Stimulated activated CD4-positive, alpha-beta T cell treated with anti-CD3 and anti-CD28 coated beads, Interleukin-15, amount 100 ng/mL, for 1 hour (primary cell): ENCODE measurements around the gene GPR18.

Experiments used
- DNase-seq, 2 donors: peaks; one replicate each; pipeline ENCODE4 v3.0.0-alpha.2; 2020; ENCODE audit warnings: low read depth in 1 of 2, low spot score in 1 of 2

The GPR18 gene, protein sequence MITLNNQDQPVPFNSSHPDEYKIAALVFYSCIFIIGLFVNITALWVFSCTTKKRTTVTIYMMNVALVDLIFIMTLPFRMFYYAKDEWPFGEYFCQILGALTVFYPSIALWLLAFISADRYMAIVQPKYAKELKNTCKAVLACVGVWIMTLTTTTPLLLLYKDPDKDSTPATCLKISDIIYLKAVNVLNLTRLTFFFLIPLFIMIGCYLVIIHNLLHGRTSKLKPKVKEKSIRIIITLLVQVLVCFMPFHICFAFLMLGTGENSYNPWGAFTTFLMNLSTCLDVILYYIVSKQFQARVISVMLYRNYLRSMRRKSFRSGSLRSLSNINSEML

DNA sequence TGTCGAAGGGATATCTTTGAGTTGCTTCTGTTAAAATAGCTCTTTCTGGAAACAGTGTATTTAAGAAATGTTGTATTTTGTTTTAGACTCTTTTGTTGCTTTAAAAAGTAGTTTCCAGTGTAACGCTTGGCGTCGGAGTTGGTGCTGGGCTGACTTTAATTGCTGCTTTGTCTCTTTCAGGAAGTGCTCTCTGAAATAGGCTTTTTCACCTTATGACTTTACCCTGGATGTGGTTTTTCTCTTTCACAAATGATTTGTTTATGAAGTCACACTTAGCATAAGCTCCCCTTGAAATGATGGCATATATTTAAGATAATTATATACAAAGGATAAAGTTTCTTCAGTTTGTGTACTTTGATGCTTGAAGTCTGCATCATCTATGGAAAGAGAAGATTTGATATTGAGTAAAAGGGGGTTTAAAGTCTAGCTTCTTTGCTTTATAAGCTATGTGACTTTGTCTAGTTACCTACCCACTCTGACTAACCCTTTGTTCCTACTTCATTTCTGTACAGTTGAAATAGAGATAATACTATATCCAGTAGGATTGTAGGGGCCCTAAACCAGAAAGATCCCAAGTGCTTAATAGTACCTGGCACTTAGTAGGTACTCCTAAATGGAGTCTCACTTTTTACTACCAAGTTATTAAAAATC is at the start of gene GPR18:
Gene GPR18, minus strand, starts transcription at position 170 of the 651 bp plus-strand sequence. CDS start 2,507 bp downstream, outside the sequence.
- DNase-seq = no peak

DNA sequence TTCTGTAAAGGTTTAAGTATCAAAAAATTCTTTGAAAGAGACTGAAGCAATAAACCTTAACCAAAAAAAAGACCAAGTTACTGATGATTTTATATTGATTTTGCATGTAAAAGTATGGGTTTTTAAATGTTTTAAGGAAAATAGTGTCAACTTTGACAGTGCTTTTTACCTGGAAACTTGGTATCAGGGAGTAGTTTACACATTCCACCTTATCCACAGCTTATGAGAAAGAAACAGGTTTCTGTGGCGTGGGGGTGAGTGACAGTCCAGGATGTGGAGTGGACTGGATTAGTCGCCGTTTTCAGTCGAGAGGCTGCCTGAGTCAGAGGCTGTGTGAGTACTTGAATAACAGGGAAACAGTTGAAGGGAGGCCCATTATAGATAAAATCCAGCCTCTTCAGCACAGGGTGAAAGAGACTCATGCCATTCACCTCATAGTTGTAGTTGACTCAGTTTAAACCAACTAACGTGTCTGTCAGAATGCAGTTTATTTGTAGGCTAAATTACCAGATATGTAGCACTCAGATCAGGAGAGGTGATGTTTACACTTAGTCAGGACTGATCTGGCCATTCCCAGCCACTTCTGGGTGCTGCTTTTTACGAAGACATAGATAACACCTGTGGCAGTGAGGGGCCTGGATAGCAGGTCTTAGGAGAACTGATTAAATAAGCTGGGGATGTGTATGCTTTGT is 49.6 kb upstream of the GPR18 start:
- DNase-seq = peak in 1 of 2 donors; percentile 39

DNA sequence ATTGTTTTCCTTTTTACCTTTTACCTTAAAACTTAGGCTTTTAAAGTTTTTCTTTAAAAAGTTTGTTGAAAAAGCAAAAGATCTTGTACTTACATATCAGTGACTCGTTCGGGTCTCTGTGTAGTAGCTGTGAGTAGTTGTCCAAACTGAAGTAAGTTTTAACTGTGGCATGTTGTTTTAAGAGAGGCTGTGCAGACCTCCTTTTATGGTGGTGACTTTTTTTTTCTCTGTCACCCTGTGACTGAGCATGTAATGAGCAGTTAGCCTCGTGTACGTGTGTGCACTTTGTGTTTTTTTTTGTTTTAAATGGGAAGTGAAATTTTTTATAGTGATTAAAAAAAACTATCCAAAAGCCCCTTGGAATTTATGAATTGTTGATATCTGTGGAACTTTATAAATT is 49.1 kb upstream of the GPR18 start, which contains the start of gene GPR183:
Gene GPR183, minus strand, starts transcription at position 153 of the 400 bp plus-strand sequence. CDS start 11,254 bp downstream, outside the sequence.
- DNase-seq = no peak

DNA sequence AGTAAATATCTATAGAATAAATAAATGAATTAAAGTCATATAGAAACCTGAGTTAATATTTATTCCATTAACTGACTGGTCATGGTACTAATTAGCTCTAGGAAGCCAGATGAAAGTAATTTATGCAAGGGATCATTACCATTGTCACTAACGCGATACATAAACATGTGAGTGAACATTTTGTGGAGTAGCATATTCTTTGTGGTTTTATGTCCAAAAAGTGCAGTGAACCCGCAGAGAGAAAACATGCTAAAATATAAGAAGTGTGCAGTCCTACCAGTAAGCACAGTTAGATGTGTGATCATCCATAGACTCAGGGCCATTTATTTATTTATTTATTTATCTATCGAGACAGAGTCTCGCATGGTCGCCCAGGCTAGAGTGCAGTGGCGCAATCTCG is 47.4 kb upstream of the GPR18 start:
- no peak for DNase-seq

DNA sequence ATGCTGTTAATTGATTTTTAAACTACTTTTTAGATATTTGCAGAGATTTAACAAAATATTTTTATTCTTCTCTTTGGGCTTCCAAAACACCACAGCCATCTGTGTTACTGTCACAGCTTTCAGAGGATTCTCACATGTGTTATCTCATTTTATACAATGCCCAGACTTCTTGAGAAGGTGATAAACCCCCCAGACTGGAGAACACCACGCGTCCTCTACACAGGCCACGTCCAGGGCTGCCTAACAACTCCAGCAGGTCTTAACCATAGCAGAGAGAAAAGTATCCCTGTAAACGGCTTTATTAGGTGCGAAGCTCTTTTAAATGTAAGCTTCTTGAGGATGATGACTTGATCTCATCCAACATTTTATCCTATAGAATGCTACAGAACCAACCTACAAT is 47.0 kb upstream of the GPR18 start:
- no peak for DNase-seq

DNA sequence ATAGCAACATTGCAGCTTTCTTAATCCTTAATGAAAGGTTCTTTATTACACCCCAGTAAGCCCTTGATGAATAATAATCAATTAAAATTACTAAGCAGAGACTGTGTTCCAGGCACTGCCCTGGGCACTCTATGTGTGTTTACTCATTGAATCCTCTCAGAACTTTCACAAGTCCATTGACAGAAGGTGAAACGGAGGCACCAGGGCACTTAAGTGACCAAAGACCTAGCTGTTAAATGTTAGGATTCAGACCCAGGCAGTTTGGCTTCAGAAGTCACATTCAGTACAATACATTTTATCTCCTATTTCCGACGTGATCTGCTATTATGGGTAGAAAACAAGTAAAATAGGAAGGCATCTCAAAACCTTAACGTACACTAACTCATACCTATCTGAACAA is 46.4 kb upstream of the GPR18 start:
- DNase-seq = no peak

DNA sequence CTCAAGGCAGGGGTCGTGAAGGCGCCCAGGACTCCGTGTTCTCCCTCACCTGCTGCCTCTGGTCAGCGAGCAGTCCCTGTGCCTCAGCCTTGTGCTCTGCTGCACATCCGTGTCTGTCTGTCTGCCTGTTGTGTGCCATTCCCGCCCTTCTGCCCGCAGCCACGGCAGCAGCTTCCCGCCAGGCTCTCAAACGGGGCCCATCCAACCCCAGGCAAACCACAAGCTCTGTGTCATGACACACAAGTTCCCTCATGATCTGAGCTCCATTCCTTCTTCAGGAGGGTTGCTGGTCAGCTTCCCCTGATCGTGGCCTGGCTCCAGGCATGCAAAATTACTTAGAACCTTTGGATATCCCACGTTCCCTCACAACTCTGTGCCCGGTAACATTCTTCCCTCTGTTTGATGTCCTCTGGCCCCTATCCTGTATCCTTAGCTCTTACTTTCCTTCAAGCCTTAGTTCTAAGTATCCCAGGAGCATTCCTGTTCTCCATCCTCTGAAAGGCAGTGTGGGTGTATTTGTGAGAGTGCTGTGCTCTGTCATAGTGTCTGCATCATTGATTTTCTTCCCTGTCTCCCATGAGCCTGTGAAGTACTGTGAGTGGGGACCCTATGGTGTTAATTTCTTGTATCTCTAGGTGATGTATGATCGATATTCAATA is 45.8 kb upstream of the GPR18 start:
- DNase-seq = peak in 1 of 2 donors; percentile 31

DNA sequence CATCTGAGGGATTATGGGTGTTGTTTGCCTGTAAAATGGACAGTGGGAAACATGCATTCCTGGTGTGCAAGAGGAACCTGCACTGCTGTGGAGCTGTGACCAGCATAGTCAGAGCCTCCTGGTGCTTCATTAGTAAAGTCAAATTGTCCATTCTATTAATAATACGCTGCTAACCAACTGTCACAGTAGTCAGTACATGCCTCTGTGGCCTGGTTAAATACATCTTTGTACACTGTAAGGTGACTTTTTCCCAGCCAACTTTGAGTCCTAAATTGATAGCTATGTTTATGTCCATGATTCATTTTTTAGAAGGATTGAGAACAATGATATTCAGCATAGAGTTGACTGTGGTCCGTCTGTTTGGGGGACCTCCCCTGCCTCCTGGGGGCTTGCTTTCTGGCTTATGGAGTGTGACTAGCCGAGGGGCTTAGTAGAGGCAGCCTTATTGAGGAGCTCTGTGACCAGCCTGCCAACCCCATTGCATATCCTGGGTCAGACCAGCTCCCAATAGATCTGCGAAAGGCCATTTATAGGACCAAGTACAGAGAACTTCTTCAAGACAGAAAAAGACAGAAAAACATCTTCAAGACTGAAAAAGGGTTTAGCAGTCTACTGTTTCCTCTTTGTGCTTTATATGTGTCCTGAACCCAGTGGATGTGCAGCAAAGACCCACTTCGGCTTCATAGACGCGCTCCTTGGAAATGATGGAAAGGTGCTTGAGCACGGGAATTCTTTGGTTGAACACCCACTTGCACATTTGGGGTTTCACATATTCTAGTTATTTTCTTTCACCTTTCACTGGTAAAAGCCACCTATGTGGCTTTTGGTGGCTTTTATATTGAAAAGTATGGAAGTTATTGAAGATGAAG is 44.7 kb upstream of the GPR18 start:
- DNase-seq = no peak

DNA sequence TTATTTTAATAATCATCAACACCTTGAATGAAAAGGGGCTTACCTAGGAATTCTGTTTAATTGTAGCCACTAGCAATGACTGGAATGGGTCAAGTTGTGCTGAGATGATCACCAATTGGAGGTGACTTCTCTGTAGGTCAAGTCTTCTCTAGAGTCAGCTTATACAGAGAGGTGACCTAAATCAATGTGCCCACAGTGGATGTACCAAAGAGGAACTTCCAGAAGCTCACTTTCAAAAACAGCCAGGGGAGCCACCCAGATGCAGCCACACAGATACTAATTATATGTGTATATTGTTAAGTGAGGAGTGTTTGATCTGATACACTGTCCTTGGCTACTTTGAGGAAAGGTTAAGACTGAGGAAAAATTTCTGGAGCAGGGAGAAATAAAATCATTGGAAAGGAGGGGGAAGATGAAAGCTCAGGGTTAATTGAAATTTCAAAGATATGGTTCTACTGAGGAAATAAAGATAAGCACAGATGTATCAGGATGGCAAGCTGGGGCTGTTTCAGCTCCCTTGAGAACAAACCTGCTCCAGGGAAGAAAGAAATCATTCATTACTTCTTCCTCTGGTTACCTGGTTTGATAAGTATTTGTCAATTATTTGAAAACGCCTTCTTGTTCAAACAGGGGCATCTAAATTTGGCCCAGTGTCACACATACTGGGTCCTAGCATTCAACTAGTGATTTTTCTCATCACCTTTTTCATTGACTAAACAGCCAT is 43.9 kb upstream of the GPR18 start:
- DNase-seq = no peak

DNA sequence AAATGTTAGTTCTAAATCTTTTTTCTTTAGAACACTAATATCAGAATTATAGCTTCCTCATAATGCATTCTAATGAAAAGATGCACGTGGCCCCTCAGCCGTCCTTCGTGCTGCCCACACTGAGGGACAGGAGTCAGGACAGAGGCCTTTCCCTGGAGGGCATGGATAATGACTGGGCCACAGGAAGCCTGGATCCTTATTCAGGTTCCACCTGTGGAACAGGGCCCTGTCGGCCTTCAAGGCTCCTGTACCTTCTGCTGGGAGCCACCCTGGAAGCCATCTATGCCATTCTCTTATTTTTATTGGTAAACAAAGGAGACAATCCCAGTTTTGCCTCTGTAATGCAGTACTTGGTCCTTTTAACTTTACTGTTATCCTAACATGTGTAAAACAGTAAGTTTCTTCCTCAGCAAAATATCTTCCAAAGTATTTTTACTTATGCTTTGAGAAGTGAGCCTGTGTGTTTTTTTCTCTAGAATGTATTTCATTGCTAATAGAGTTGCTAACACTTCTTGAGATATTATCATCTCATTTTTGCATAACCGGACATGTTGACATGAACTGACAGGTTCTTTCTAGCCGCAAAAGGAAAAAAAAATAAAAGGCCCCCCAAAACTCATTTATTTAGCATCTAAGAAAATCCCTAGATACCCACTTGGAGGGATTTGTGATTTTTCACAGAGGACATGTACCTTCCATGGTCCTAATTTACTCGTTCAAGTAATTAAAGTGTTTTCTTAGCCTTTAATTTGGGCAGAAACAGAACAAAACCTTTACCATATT is 43.1 kb upstream of the GPR18 start:
- no peak for DNase-seq

DNA sequence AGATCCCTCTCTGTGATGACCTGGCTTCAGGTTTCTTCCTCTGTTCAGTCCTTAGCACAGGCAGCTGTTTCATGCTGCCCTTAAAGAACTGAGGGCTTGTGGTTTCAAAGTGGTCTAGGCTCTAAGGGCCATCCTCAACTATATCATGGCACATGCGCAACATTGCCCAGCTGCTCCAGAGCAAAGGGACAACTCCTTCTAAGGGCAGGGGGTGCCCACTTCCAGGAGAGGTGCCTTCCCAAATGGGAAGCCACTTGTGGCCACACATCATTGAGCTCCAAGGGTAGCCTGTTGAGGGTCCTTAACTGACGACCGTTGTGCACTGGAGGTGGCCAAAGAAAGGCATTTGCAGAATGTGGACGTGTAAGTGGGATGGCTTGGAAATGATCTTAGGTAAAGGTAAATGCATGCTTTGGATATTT is 41.8 kb upstream of the GPR18 start:
- no peak for DNase-seq

DNA sequence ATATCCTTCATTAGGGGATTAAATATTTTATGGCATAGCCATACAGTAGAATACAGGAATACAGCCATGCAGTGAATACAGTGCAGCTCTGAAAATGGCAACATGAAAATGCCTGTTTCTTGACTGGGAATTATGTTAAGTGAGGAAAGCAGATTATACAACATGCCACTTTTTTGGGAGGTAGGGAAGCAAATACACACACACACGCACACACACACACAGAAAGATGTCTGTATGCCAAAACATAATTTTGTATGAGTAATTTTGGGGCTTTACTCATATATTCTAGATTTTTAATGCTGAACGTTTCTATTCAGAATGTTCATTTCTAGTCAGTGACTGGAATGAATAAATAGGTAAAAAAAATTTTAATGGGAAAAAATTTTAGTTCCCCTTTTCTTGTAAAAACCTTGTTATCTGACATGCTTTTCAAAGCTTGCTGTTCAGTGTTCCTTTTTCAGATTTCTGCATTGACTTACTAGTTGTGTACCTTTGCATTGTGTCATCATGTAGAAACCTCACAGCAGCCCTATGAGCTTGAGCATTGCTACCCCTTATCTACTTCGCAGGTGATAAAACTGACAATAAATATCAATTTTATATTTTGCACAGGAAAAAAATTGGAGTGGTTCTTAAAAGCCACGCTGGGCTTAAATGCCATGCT is 41.2 kb upstream of the GPR18 start:
- no peak for DNase-seq

DNA sequence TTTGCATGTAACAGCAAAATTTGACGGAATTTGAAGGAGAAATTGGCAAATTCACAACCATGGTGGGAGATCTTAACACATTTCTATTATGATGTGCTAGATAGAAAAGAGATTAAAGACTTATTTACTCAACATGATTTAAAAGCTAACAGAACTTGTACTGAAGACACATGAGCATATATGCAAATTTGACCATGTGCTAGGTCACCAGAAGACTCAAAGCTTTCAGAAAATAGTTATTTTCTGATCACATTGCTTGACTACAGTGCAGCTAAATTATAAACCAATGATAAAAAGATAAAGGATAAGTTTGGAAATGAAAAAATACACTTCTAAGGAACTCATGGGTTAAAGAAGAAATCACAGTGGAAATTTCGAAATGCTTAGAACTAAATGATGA is 39.9 kb upstream of the GPR18 start:
- no peak for DNase-seq

DNA sequence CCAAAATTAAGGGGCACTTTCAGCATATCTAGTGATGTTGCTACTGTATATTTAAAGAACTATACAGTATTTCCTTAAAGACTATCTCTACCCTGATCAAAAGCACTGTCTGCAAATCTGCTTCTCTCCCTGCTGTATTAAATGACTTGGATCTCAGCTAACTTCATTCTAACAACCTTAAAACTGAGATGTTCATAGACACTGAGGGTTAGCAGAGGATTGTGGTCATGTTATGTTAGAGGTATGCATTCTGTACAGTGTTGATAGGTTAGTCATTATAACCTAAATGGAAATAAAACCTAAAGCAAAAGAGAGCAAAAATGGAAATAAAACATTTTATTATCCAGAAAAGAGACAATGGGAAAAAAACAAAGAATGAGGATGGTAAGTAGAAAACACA is 39.2 kb upstream of the GPR18 start:
- DNase-seq = no peak

DNA sequence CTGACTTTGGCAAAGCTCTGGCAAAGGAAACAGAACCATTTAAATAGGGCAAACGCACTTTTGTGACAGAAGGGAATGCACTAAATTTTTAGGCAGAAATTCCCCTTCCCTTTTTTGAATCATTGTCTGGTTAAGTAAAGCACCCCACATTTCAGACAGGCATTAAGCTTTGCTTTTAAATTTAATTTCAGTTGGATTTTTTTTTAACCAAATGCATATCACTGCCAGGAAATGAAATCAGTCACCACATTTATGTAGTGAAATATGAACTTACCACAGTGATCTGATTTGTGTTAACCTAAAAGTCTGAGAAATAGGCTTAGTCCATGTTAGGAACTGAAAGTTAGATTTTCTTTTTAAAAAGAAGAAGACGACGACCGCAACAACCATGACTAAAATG is 38.2 kb upstream of the GPR18 start:
- DNase-seq = no peak

DNA sequence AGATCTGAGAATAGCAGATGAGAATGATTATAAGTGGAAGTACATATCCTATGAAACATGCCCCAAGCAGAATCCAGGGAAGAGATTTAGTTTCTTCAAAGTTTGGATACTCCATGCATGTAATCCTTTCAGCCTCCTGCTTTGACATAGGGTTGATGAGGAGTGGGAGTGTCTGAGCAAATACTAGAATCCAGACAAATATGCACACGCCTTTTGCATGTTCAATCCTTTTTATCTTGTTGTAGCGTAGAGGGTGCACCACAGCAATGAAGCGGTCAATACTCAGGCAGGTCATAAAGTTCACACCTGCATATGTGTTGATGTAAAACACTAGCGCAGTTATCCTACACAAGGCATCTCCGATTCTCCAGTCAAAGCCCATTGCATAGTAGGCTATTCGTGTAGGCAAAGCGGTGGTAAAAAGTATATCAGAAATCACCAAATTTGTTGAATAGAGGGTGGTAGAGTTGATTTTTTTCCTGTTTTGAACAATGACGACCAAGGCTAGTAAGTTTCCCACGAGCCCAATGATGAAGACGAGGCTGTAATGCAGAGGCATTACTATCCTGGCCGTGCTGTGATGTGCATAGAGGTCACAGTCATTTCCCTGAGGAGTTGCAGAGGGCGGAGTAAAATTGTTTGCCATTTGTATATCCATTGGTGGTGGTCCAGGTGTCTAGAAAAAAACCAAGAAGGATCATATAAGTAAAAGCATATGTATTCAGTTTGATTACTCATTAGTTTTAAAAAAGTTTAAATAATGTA is 37.5 kb upstream of the GPR18 start:
- DNase-seq = no peak

DNA sequence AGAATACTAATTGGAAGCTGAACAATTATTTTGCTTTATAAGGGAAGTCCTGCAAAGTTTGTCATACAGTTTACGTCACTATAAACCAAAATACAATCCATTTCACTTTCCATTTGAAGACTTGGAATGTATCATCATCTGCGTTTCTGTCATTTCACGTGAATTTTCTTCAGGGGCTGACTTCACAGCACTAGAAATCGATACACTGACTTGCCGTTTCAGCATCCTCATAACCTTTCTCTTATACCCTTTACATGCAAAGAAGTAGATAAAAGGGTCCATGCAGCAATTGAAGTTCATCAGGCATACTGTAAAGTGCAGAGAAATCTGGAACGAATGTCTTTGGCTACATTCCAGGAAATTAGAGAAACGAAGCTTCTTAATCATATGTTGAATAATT is 36.8 kb upstream of the GPR18 start:
- DNase-seq = no peak

DNA sequence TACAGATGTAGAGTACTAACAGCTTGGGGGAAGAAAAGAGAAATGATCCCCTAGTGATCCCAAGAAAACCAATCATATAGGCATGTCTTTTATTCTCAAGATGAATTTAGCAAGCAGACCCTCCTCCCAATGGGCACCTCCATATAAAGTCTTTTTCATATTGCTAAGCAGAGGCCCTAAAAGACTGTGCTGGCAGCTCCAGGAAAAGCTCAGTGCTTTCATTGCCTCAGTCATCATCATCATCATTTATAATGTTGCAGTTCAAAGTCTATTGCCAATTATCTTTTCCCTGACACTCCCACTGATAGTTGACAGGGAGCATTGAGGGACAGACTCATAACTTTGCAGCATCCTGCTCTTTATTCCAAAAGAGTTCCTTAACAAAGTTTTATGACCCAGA is 36.0 kb upstream of the GPR18 start:
- DNase-seq = no peak
